HCT116 (cell line): ENCODE results near the gene TENT4A. TPM values are rescaled to one million over a fixed set of nuclear protein-coding genes. Genes with fewer than 3 reads are reported as not detected.

Experiments
- ATAC-seq: fragments of 200-7000 bp; cut with Tn5 transposase; 2 replicates; pipeline ENCODE4 v1.9.1; 2020; ENCODE audit warnings: mild to moderate bottlenecking, moderate library complexity
- BruUV-seq: library from RNA; stranded (reverse); fragments of 400-500 nt; replicated peaks from 2 replicates; lab custom pipeline; 2021; lab: Mats Ljungman, UMichigan
- CTCF ChIA-PET: fragments of 300-600 bp; sonication (Branson Sonifier 250); formaldehyde crosslinking; loops from one replicate; lab custom pipeline; 2021; ENCODE audit warnings: antibody characterized with exemption; lab: Charles Lee
- POLR2A ChIA-PET: fragments of 300-600, 350-600 bp; sonication (Branson Sonifier 250); formaldehyde crosslinking; loops from one replicate; lab custom pipeline; 2021; ENCODE audit warnings: antibody characterized with exemption; lab: Charles Lee
- RAD21 ChIA-PET, 2 experiments: fragments of 300-600 bp; sonication (Branson Sonifier 250); formaldehyde crosslinking; loops; one replicate each; lab custom pipeline; 2023; ENCODE audit warnings: low total read pairs in 2 of 2; ENCODE audit not compliant: uncharacterized antibody in 2 of 2, unreplicated experiment in 2 of 2, low non-redundant PET in 1 of 2; lab: Charles Lee
- DNase-seq: peaks from one replicate; pipeline ENCODE4 v3.0.0-alpha.2; 2010; ENCODE audit warnings: low read depth, low spot score
- H2AFZ ChIP-seq: fragments of 200-600 bp; shearing (Covaris generic), sonication (generic); 2 replicates; pipeline ENCODE4 v1.6.1; 2017; ENCODE audit warnings: low read depth, mixed run types, mixed read lengths, antibody characterized with exemption, low read length; ENCODE audit not compliant: poor library complexity, severe bottlenecking
- H3K27ac ChIP-seq: 2 replicates; pipeline ENCODE4 v1.5.1; 2012; ENCODE audit warnings: low read depth, low read length
- H3K27me3 ChIP-seq: fragments of 200-600 bp; sonication (generic); 2 replicates; pipeline ENCODE4 v1.6.1; 2016; ENCODE audit warnings: mixed run types, low read length, mixed read lengths; ENCODE audit not compliant: insufficient read depth
- H3K36me3 ChIP-seq, 2 experiments: fragments of 200-500 bp in 1 of 2; fragments of 200-600 bp in 1 of 2; sonication (Bioruptor generic) in 1 of 2; sonication (generic) in 1 of 2; 2 replicates each; pipeline versions ENCODE4 v1.5.1 to v1.6.1; 2014 to 2016; ENCODE audit warnings: low read length in 2 of 2, inconsistent platforms in 1 of 2, mixed read lengths in 1 of 2, mixed run types in 1 of 2; ENCODE audit not compliant: insufficient read depth in 2 of 2, control insufficient read depth in 1 of 2
- H3K4me1 ChIP-seq, 2 experiments: fragments of 200-600 bp in 1 of 2; sonication (generic) in 1 of 2; 2 replicates each; pipeline versions ENCODE4 v1.5.1 to v1.6.1; 2012 to 2017; ENCODE audit warnings: low read length in 2 of 2, inconsistent platforms in 1 of 2, mild to moderate bottlenecking in 1 of 2, mixed read lengths in 1 of 2, mixed run types in 1 of 2, moderate library complexity in 1 of 2; ENCODE audit not compliant: insufficient read depth in 2 of 2, control insufficient read depth in 1 of 2
- H3K4me2 ChIP-seq: fragments of 200-600 bp; sonication (generic); 2 replicates; pipeline ENCODE4 v1.6.1; 2017; ENCODE audit warnings: mixed run types, low read length, mixed read lengths
- H3K4me3 ChIP-seq, 2 experiments: fragments of 200-600 bp in 1 of 2; sonication (generic) in 1 of 2; replicated peaks in 1 of 2; 2 replicates each; pipeline ENCODE4 v1.5.1; 2011 to 2016; ENCODE audit warnings: low read length in 2 of 2, control low read depth in 1 of 2, low read depth in 1 of 2, mild to moderate bottlenecking in 1 of 2, mixed read lengths in 1 of 2, mixed run types in 1 of 2
- H3K79me2 ChIP-seq: fragments of 200-600 bp; sonication (generic); 2 replicates; pipeline ENCODE4 v1.6.1; 2017; ENCODE audit warnings: mild to moderate bottlenecking, mixed run types, low read length, moderate library complexity, mixed read lengths; ENCODE audit not compliant: insufficient read depth
- H3K9ac ChIP-seq: fragments of 200-600 bp; sonication (generic); 2 replicates; pipeline ENCODE4 v1.6.1; 2016; ENCODE audit warnings: low read length, mixed read lengths
- H3K9me2 ChIP-seq: fragments of 200-600 bp; sonication (generic), shearing (Covaris generic); 2 replicates; pipeline ENCODE4 v1.6.1; 2017; ENCODE audit warnings: mixed run types, mild to moderate bottlenecking, moderate library complexity; ENCODE audit not compliant: insufficient read depth
- H3K9me3 ChIP-seq, 2 experiments: fragments of 200-500 bp in 1 of 2; fragments of 200-600 bp in 1 of 2; sonication (Bioruptor generic) in 1 of 2; sonication (generic) in 1 of 2; 2 replicates each; pipeline ENCODE4 v1.6.1; 2014 to 2017; ENCODE audit warnings: low read length in 2 of 2, mixed read lengths in 2 of 2, inconsistent platforms in 1 of 2, low read depth in 1 of 2, mild to moderate bottlenecking in 1 of 2, mixed run types in 1 of 2, moderate library complexity in 1 of 2; ENCODE audit not compliant: control insufficient read depth in 1 of 2, insufficient read depth in 1 of 2
- H4K20me1 ChIP-seq: fragments of 200-600 bp; sonication (generic), shearing (Covaris generic); 2 replicates; pipeline ENCODE4 v1.6.1; 2017; ENCODE audit warnings: mixed run types, mild to moderate bottlenecking, moderate library complexity; ENCODE audit not compliant: insufficient read depth
- CBX3 ChIP-seq: IDR thresholded peaks from 2 replicates; pipeline ENCODE4 v1.6.1; 2012; ENCODE audit warnings: low read depth
- EGR1 ChIP-seq: IDR thresholded peaks from 2 replicates; pipeline ENCODE4 v1.6.1; 2012; ENCODE audit warnings: low read depth
- EZH2phosphoT487 ChIP-seq: fragments of 200-600 bp; IDR thresholded peaks from 2 replicates; pipeline ENCODE4 v1.6.1; 2018; ENCODE audit warnings: antibody characterized with exemption, borderline replicate concordance
- FOSL1 ChIP-seq: IDR thresholded peaks from 2 replicates; pipeline ENCODE4 v1.6.1; 2012; ENCODE audit warnings: low read depth
- POLR2A ChIP-seq: IDR thresholded peaks from 2 replicates; pipeline ENCODE4 v1.7.0; 2011; ENCODE audit warnings: borderline replicate concordance; ENCODE audit not compliant: insufficient read depth, insufficient read length; ENCODE audit errors: extremely low read depth
- SRF ChIP-seq: IDR thresholded peaks from 2 replicates; pipeline ENCODE4 v1.6.1; 2012; ENCODE audit warnings: low read depth
- YY1 ChIP-seq: IDR thresholded peaks from 2 replicates; pipeline ENCODE4 v1.6.1; 2011; ENCODE audit warnings: low read length, low read depth, moderate library complexity, mild to moderate bottlenecking; ENCODE audit not compliant: insufficient replicate concordance; ENCODE audit errors: extremely low read depth
- ZFX ChIP-seq: fragments of 450-650 bp; IDR thresholded peaks from 2 replicates; pipeline ENCODE4 v1.6.1; 2017
- ZNF274 ChIP-seq: fragments of 200-500 bp; sonication (Bioruptor generic); IDR thresholded peaks from 2 replicates; pipeline ENCODE4 v1.6.1; 2014; ENCODE audit warnings: mild to moderate bottlenecking, low read depth, low read length, inconsistent platforms
- intact Hi-C: fragments of 100-400 bp; cut with micrococcal nuclease; formaldehyde crosslinking; loops from 2 replicates; pipeline ENCODE4 v1.10.0; 2022
- total RNA-seq: library from RNA; stranded (reverse); gene quantifications from one replicate; pipeline ENCODE4 v1.2.1, GENCODE V29; 2021; ENCODE audit not compliant: unreplicated experiment
- TF ChIP-seq, protein P1 (sequence below), 3 experiments: fragments of 200-600 bp in 1 of 3; sonication (generic) in 1 of 3; IDR thresholded peaks in 2 of 3; conservative IDR thresholded peaks in 1 of 3; 2 replicates each; pipeline ENCODE4 v1.5.1; 2012 to 2017; ENCODE audit warnings: low read depth in 2 of 3, low read length in 2 of 3, antibody characterized with exemption in 1 of 3, borderline replicate concordance in 1 of 3, control low read depth in 1 of 3, mild to moderate bottlenecking in 1 of 3, mixed read lengths in 1 of 3, mixed run types in 1 of 3, moderate library complexity in 1 of 3; ENCODE audit not compliant: insufficient read depth in 1 of 3

TENT4A gene
- total RNA-seq, 1 experiment from 2014 or later = 39.8 TPM

- 0 out of 4 replicates have a peak, but pooled peaks cover 0 to 8% of the 10 kb centered on the region in 2 experiments for H3K36me3 ChIP-seq
- no peaks in the 10 kb centered on the region for H3K79me2 ChIP-seq
- no peak overlapping the region for H3K4me2 ChIP-seq
- H3K9ac ChIP-seq = no peak overlapping the region
- H3K27me3 ChIP-seq = no peaks in the 10 kb centered on the region
- CTCF ChIA-PET = no interaction called here
- TF ChIP-seq CBX3 (no peak), FOSL1 (no peak), EGR1 (no peak), YY1 (no peak), SRF (no peak)
- TF ChIP-seq, protein P1, sequence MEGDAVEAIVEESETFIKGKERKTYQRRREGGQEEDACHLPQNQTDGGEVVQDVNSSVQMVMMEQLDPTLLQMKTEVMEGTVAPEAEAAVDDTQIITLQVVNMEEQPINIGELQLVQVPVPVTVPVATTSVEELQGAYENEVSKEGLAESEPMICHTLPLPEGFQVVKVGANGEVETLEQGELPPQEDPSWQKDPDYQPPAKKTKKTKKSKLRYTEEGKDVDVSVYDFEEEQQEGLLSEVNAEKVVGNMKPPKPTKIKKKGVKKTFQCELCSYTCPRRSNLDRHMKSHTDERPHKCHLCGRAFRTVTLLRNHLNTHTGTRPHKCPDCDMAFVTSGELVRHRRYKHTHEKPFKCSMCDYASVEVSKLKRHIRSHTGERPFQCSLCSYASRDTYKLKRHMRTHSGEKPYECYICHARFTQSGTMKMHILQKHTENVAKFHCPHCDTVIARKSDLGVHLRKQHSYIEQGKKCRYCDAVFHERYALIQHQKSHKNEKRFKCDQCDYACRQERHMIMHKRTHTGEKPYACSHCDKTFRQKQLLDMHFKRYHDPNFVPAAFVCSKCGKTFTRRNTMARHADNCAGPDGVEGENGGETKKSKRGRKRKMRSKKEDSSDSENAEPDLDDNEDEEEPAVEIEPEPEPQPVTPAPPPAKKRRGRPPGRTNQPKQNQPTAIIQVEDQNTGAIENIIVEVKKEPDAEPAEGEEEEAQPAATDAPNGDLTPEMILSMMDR (IDR thresholded peaks at IDR 0.05 in 2 of 3, conservative IDR thresholded peaks at IDR 0.05 in 1 of 3; ENCODE audit: borderline replicate concordance in 1 of 3, insufficient read depth in 1 of 3, low read depth in 2 of 3, low read length in 2 of 3) = peak in 2 of 3 experiments; percentile 23 to 42; a peak in 3 of 6 replicates
- TF ChIP-seq, all 23 proteins: peak for 1
- H3K9me3 ChIP-seq = no peaks in the 10 kb centered on the region
- BruUV-seq = no TSS peak
- POLR2A ChIA-PET = no interaction called here
- H4K20me1 ChIP-seq = no peaks in the 10 kb centered on the region
- RAD21 ChIA-PET = no interaction called here
- no peaks in the 10 kb centered on the region for H3K9me2 ChIP-seq
- peak; percentile 36; the same call in 1 of the 2 replicates for ATAC-seq
- intact Hi-C loops = no loop called here
- peaks cover 0 to 13% of the 10 kb centered on the region in 2 experiments; a peak in 2 of 4 replicates for H3K4me1 ChIP-seq
- H3K4me3 ChIP-seq = no peak overlapping the region
- no peak overlapping the region for H3K27ac ChIP-seq
- H2AFZ ChIP-seq = no peak overlapping the region
- DNase-seq = no peak
Observed at GRCh38 chr5:6675784-6676491, 37.3 kb upstream of the TENT4A start.

- H3K9me3 ChIP-seq = no peaks in the 10 kb centered on the region
- H3K4me1 ChIP-seq = peaks cover 0 to 13% of the 10 kb centered on the region in 2 experiments; a peak in 2 of 4 replicates
- no peak overlapping the region for H3K4me3 ChIP-seq
- H3K9ac ChIP-seq = no peak overlapping the region
- no peak overlapping the region for H2AFZ ChIP-seq
- no peaks in the 10 kb centered on the region for H3K9me2 ChIP-seq
- DNase-seq = no peak
- intact Hi-C loops = no loop called here
- no peaks in the 10 kb centered on the region for H4K20me1 ChIP-seq
- RAD21 ChIA-PET = no interaction called here
- ATAC-seq = no peak
- no peak overlapping the region for H3K27ac ChIP-seq
- H3K27me3 ChIP-seq = no peaks in the 10 kb centered on the region
- POLR2A ChIA-PET = no interaction called here
- no peak overlapping the region for H3K4me2 ChIP-seq
- H3K79me2 ChIP-seq = no peaks in the 10 kb centered on the region
- 0 out of 4 replicates have a peak, but pooled peaks cover 0 to 8% of the 10 kb centered on the region in 2 experiments for H3K36me3 ChIP-seq
- no TSS peak for BruUV-seq
- CTCF ChIA-PET = no interaction called here
- TF ChIP-seq ZFX (no peak), POLR2A (no peak), EZH2phosphoT487 (no peak), ZNF274 (no peak)
- TF ChIP-seq, protein P1 (IDR thresholded peaks at IDR 0.05 in 2 of 3, conservative IDR thresholded peaks at IDR 0.05 in 1 of 3; ENCODE audit: borderline replicate concordance in 1 of 3, insufficient read depth in 1 of 3, low read depth in 2 of 3, low read length in 2 of 3) = no peak
Observed at GRCh38 chr5:6676702-6677101, 36.5 kb upstream of the TENT4A start.
